Skeletal muscle tissue (tissue), 4 donors: ENCODE results near the gene PLXNC1. TPM values are rescaled to one million over a fixed set of nuclear protein-coding genes. Genes with fewer than 3 reads are reported as not detected.

Experiments
- H3K27ac ChIP-seq: one replicate; pipeline ENCODE4 v1.7.0; 2013; ENCODE audit warnings: mild to moderate bottlenecking, low read depth, low read length, inconsistent platforms
- H3K27me3 ChIP-seq, 3 donors: one replicate each; pipeline ENCODE4 v1.7.0; 2013; ENCODE audit warnings: low read length in 3 of 3; ENCODE audit not compliant: control insufficient read depth in 3 of 3, insufficient read depth in 3 of 3
- H3K36me3 ChIP-seq, 3 donors: one replicate each; pipeline ENCODE4 v1.7.0; 2013; ENCODE audit warnings: low read length in 3 of 3; ENCODE audit not compliant: control insufficient read depth in 3 of 3, insufficient read depth in 3 of 3
- H3K4me1 ChIP-seq, 3 donors: one replicate each; pipeline ENCODE4 v1.7.0; 2013; ENCODE audit warnings: low read length in 3 of 3, mild to moderate bottlenecking in 3 of 3; ENCODE audit not compliant: control insufficient read depth in 3 of 3, insufficient read depth in 3 of 3
- H3K4me3 ChIP-seq, 3 donors: one replicate each; pipeline ENCODE4 v1.7.0; 2013; ENCODE audit warnings: low read length in 3 of 3
- H3K9ac ChIP-seq, 3 donors: one replicate each; pipeline ENCODE4 v1.7.0; 2013; ENCODE audit warnings: low read length in 3 of 3, mild to moderate bottlenecking in 3 of 3, moderate library complexity in 2 of 3, low read depth in 1 of 3
- H3K9me3 ChIP-seq, 3 donors: one replicate each; pipeline ENCODE4 v1.7.0; 2013; ENCODE audit warnings: low read length in 3 of 3; ENCODE audit not compliant: control insufficient read depth in 3 of 3
- total RNA-seq: library from RNA; depleted of rRNA; stranded (reverse); fragments of >200 nt; gene quantifications from one replicate; pipeline ENCODE4 v1.2.3, GENCODE V29; 2014
- donor health status: Osteomylitis.

PLXNC1 gene
- total RNA-seq, 1 donor from 2014 or later: 17.2 TPM

DNA sequence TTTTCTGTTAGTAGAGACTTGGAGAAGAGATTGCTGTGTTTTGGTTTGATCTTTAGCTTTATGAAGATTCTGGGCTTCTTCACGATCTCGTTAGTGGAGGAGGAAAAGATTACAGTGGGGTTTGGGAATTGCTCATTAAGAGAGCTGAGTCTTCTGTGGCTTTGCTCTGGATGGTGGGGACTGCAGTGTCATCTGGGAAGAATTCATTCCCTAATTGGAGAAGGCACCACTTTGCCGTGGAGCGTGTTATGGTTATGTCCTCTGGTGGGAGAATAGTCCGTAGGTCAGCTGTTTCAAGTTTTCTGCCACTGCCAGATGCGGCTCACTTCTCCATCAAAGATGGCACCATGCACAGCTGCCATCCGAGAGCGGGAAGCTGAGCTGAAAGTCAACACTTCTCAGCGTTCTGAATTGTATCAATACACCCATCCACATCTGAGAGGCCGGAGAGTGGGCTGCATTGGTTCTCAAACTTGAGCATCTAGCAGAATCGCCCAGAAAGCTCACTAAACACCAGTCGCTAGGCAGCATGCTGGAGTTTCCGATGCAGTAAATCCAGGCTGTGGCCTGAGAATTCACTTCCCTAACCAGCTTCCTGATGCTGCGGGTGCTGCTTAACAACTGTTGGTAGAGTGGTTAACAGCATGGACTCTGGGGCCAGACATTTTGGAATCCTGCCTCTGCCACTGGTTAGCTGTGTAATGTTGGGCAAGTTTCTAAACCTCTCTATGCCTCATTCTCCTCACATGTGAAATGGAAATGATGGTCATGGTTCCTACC is 117.8 kb downstream of the PLXNC1 start:
- peaks cover 29 to 39% (median 32%) of the 10 kb centered on the region in 3 donors for H3K4me1 ChIP-seq
- H3K27me3 ChIP-seq: no peaks in the 10 kb centered on the region
- H3K9ac ChIP-seq: no peak overlapping the region
- H3K9me3 ChIP-seq: no peaks in the 10 kb centered on the region
- peak overlapping the region; percentile 56 for H3K27ac ChIP-seq
- no peaks in the 10 kb centered on the region for H3K36me3 ChIP-seq
- H3K4me3 ChIP-seq: no peak overlapping the region

DNA sequence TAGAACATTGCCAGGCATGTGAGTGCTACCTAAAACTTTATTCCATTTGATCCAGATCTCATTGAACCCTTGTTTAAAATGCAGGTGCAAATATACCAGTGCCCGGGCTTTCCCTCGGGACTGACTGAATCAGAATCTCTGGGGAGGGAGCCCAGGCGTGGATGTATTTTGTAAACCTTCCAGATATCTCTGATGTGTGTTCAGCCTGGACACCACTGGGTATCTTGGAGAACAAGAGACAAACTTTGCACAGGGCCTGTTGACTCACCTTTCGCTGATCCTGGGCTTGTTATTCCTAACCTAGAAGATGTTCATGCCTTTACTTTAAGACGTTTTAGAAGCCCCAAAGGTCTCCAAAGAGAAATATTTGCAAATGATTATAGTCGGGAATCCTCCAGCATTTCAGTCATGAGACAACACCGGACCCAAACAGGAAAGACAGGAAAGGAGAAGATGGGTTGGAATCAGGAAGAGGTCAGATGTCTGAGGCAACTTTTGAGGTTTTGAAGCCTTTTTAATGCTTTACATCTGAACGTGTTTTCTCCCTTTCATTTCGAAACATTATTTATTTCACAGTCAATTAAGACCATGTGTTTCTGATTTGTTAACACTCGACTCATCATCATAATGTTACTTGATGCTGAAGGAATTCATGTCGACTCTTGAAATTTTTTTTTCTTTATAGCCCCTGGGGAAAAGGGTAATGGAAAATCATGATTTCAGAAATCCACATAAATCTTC is 118.6 kb downstream of the PLXNC1 start:
- H3K9ac ChIP-seq: no peak overlapping the region
- no peak overlapping the region for H3K4me3 ChIP-seq
- peaks cover 27 to 33% (median 29%) of the 10 kb centered on the region in 3 donors for H3K4me1 ChIP-seq
- no peaks in the 10 kb centered on the region for H3K36me3 ChIP-seq
- no peaks in the 10 kb centered on the region for H3K9me3 ChIP-seq
- H3K27ac ChIP-seq: peak overlapping the region; percentile 56
- no peaks in the 10 kb centered on the region for H3K27me3 ChIP-seq

DNA sequence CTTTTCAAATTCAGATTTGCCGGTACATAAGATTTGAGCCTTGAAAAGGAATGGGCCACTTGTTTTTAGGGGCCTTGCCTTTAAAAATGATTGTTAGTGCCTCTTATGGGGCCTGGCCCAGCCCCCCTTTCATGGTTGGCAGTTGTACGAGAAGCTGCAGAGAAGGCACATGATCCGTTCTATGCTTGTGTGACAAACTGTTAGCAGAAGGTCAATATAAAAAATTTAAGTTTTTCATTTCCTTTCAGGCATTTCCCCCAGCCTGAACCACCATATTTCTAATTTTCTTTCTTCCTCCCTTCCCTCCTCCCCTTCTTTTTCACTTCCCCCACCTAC is 119.1 kb downstream of the PLXNC1 start:
- Histone ChIP-seq H3K4me3 (no peak overlapping the region), H3K36me3 (no peaks in the 10 kb centered on the region), H3K9me3 (no peaks in the 10 kb centered on the region), H3K27me3 (no peaks in the 10 kb centered on the region), H3K27ac (peak overlapping the region; percentile 54), H3K4me1 (peaks cover 22 to 27% (median 25%) of the 10 kb centered on the region in 3 donors), H3K9ac (no peak overlapping the region)

DNA sequence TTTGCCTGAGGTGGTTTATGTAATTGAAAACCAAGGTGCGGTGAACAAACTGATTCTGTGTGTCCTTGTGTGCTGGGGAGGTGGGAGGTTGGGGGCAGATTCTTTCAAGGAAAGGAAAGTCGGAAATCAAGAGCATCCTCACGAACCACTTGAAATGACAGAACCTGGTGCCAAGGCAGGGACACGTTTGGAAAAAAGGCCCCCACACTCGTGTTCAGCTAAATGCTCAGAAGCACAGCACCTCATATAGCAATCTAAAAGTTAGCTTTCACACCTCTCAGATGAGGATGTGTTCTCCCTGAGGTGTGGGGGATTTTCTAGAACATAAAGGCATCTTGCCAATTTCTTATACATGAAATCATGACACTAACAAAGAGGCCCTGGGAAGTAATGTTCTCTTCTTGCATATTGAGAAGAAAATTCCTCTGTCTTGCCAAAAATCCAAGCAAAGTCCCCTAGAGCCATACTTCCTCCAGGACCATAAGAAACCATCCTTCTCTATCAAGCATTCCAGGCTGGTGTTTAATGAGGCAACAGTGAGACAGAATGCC is 119.6 kb downstream of the PLXNC1 start:
- Histone ChIP-seq H3K4me1 (peaks cover 18 to 23% (median 22%) of the 10 kb centered on the region in 3 donors), H3K4me3 (no peak overlapping the region), H3K27ac (peak overlapping the region; percentile 54)

DNA sequence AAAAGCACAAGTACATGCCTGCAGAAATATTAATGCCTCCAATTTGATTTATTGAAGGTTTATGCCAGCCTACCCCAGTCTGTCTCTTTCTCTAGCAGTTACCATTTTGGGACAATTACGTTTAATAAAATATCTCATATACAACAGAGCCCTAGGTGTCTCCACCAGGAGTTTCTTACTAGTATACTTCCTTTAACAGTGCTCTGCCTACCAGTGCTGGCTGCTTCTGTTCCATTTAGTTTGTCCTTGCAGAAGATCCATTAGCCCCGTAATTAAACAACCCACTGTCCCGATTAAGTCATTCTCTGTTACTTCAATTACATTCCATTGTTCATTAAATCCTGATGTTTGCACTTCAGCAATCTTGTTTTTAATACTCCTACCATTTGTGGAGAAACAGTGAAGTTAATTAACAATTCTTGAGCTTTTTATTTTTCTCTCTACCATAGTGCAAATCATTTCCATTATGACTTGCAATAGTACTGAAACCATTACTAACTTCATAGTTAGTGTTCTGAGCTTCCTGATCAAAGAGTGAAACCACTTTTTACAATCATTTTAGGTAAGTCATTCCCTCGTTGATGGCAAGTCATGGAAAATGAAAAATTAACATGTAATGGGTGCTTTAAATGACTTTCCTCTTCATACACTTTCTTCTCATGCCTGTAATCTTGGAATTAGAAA is 121.1 kb downstream of the PLXNC1 start:
- Histone ChIP-seq H3K27ac (no peak overlapping the region), H3K9ac (no peak overlapping the region), H3K9me3 (no peaks in the 10 kb centered on the region), H3K4me1 (peaks cover 12 to 20% (median 18%) of the 10 kb centered on the region in 3 donors), H3K36me3 (no peaks in the 10 kb centered on the region), H3K27me3 (no peaks in the 10 kb centered on the region), H3K4me3 (no peak overlapping the region)

More for the DNA sequence above, 119.6 kb downstream of the PLXNC1 start:
- no peak overlapping the region for H3K9ac ChIP-seq
- no peaks in the 10 kb centered on the region for H3K36me3 ChIP-seq
- no peaks in the 10 kb centered on the region for H3K9me3 ChIP-seq
- no peaks in the 10 kb centered on the region for H3K27me3 ChIP-seq

DNA sequence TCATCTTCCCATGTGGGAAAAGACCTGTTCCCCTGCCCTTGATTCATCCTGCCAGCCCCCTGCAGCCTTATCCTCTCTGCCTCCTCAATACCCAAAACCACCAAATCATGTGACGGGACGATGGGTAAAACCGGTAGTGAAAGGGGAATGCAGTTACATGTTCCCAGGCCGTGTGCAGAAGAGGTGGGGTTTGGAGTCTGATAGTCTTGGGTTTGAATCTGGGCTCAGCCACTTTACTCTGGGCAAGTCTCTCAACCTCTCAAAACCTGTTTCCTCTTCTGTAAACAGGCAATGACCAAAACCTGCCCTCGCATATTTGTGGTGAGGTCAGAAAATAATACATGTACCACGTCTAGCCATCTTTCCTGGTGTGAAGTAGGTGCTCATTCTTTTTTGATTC is 123.0 kb downstream of the PLXNC1 start:
- no peaks in the 10 kb centered on the region for H3K27me3 ChIP-seq
- H3K27ac ChIP-seq: no peak overlapping the region
- H3K4me3 ChIP-seq: no peak overlapping the region
- H3K36me3 ChIP-seq: no peaks in the 10 kb centered on the region
- no peak overlapping the region for H3K9ac ChIP-seq
- H3K9me3 ChIP-seq: no peaks in the 10 kb centered on the region
- peaks cover 2 to 7% (median 6%) of the 10 kb centered on the region in 3 donors for H3K4me1 ChIP-seq

DNA sequence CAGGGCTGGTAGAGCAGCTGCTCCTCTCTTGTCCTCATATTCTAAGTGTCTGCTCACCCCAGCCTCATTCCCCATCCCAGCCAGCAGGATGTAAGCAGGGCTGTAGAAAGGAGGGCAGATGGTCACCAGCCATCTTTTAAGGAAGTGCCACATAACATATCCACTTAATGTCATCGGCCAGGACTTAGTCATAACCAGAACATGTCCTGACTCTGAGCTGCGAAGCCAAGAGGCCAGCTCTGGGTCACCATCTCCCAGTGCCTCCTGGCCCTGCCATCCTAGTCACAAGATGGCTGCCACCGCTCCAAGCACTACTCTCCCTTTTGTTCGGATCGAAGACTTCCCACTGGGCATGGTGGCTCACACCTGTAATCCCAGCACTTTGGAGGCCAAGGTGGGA is 123.9 kb downstream of the PLXNC1 start:
- Histone ChIP-seq H3K4me1 (peaks cover 0 to 1% (median 0%) of the 10 kb centered on the region in 3 donors), H3K9ac (no peak overlapping the region), H3K9me3 (no peaks in the 10 kb centered on the region), H3K27me3 (no peaks in the 10 kb centered on the region), H3K4me3 (no peak overlapping the region), H3K36me3 (no peaks in the 10 kb centered on the region), H3K27ac (no peak overlapping the region)

DNA sequence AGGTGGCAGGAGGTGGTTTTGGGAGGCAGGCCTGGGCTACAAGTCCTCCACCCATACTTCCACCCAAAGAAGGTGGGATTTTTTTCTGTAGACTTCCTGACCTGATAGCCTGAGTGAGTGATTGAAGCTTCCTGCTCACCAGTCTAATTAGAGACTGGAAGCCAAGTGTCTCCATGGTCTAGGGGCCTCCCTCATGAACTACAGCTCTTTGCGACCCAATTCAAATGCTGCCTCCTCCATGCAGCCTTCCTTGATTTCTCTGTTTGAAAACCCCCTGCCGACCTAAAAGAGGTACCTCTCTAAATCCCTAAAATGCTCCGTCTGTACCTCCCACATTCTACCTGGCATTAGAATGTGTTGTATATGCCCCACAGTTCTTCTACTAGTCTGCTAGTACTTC is 124.9 kb downstream of the PLXNC1 start:
- Histone ChIP-seq H3K4me1 (peaks cover 0 to 7% (median 0%) of the 10 kb centered on the region in 3 donors), H3K36me3 (no peaks in the 10 kb centered on the region), H3K9me3 (no peaks in the 10 kb centered on the region), H3K9ac (no peak overlapping the region), H3K4me3 (no peak overlapping the region), H3K27me3 (no peaks in the 10 kb centered on the region), H3K27ac (no peak overlapping the region)

DNA sequence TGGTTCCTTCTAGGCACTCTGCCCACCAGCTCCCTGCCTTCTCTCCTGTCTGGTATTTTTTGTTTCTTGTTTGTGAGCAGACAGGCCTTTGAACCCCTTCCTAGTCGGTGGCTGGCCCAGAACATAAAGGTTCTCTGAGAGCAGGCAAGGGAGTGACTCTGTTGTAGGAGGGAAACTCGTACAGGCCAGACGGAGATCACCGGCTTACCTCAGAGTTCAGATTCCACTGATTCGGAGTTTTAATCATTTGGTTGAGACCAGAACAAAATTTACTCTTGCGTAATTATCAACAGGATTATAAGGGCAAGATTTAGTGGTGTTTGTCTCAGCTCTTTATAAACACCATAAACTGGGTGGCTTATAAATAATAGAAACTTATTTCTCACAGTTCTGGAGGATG is 128.3 kb downstream of the PLXNC1 start:
- Histone ChIP-seq H3K27ac (no peak overlapping the region), H3K9ac (no peak overlapping the region), H3K4me1 (peaks cover 0 to 7% (median 0%) of the 10 kb centered on the region in 3 donors), H3K9me3 (no peaks in the 10 kb centered on the region), H3K36me3 (peaks cover 3 to 8% (median 7%) of the 10 kb centered on the region in 3 donors), H3K4me3 (no peak overlapping the region), H3K27me3 (no peaks in the 10 kb centered on the region)
